C1 segment of cervical spinal cord (tissue), 14 donors: ENCODE results near the gene NOL12.
"Not testable (repeated sequence)": the region's sequence is repeated elsewhere in the genome, so short reads cannot be mapped to it uniquely, and the experiment has no call there.

Experiments used
- DNase-seq, 14 donors: peaks; one replicate each; lab custom pipeline; 2025; lab: John Stamatoyannopoulos, UW

The NOL12 gene

DNA sequence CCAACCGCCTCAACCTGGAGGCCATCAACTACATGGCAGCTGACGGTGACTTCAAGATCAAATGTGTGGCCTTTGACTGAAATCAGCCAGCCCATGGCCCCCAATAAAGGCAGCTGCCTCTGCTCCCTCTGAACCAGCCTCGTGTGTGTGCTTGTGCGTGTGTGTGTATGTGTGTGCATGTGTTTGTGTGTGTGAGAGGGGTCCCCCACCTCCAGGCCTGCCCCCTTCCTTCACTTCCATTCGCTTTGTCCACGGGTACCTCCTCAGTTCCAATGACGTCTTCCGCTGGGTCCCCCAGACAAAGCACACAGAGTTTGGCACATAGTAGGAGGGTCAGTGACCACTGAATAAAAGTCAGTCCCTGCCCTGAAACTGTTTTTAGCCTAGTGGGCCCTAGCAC, 6.5 kb upstream of the NOL12 start:
- DNase-seq, result no peak

- no peak for DNase-seq
Measured at GRCh38 chr22:37680191-37680851, 5.8 kb upstream of the NOL12 start.

DNA sequence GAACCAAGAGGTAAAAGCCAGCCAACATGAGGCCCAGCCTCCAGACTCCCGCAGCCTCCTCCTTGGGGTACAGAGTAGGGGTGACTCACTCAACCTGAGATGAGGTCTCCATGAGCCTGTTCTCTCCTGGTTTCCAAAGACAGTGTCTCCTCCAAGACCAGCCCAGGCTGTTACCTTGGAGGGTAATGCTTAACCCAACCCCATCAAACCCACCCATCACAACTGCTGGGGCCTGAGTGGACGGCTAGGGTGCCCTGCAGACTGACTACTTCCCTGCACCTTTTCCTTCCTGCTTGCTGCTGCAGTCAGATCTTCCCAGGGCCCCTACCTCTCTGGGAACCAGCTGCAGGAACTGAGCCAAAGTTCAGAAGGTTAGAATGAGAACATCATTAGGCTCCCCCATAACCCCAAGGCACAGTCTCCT, 5.1 kb upstream of the NOL12 start:
- DNase-seq, result no peak

DNA sequence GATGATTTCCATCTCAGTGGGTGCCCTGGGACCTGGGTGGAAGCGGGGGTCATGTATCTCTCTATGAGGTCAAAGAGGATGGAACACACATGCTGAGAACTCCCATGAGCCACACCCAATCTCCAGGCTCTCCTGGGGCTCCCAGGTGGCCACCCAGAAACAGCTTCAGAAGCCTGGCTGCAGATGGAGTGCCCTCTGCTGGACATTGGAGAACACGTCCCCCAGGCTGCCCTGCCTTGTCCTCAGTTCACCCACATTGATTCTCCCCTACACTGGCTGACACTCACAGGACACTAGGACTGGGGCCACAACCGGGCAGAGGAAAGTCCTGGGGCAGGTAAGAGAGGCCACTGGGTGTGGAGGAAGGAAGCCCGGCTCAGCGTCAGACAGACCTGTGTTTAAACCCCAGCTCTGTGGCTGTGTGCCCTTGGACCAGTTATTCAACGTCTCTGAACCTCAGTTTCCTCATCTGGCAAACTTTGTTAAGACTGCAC, 4.5 kb upstream of the NOL12 start:
- peak in 9 of 14 donors; percentile 11 to 47 (median 32) for DNase-seq

DNA sequence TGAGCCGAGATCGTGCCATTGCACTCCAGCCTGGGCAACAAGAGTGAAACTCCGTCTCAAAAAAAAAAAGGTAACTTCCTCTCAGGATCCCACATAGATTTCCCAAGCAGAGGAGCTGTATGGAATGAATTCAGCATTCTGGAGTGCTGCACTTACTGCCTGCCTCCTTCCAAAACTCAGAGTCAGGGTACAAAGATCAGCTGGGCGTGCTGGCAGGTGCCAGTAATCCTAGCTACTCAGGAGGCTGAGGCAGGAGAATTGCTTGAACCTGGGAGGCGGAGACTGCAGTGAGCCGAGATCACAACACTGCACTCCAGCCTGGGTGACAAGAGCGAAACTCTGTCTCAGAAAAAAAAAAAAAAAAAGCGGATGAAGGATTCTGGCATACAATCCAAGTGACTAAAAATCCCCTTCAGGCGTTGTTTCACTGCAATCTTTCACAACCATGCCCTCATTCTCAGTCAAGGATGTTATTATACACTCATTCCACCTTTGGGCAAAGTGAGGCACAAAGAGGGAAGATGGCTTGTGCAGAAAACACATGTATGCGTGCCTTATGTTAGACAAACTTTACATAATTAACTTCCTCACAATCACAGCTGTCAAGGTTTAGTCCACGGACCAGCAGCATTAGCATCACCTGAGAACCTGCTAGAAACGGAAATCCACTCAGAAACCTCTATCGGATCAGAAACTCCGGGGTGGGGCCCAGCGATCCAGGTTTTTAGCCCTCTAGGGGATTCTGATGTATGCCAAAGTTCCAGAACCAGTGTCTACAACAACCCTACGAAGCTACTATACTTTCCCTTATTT, 1.1 kb upstream of the NOL12 start:
- no peak for DNase-seq

DNA sequence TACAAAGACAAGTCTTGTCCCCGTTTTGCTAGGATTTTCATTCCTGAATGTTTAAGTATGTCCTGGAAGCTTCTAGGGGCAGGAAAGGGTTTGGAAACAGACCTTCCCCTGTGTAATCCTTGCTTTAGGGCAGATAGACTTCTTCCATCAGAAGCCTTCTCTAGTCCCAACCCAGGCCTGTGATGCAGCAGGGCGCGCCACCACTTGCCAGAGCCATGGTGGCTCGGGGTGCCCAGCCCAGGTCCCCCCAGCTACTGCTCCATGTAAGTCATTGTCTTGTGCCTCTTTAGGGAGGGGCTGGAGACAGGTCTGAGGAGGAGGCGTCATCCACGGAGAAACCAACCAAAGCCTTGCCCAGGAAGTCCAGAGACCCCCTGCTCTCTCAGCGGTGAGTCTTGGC, 4.3 kb downstream of the NOL12 start:
- no peak for DNase-seq

- DNase-seq, result no peak
Measured at GRCh38 chr22:37690901-37691504, 4.9 kb downstream of the NOL12 start.

DNA sequence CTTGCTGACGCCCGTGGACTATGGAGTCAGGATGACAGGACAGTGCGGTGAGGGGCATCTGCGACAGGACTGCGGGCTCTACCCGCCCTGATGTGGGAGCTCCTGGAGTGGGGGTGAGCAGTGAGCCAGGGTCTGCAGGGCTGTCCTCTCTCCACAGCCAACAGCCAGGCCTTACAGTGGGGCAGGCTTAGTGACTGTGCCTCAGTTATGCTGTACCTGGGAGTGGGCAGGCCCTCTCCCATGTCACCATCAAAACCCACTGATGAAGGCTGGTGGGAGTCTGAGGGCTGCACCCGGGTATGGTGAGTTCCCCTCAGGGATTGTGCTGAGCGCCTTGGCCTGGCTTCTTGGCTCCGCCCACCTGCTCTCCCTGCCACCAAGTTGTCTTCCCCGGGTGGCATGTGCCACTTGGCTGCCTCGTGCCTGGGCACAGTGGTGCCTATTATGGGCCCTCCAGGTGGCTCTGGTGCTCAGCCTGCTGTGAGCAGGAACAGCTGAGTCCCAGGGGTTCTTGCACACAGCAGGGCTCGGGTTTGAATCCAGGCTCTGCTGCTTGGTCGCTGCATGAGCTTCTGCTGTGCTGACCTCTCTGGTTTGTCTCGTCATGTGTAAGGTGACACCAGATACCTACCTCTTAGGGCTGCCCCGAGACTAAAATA, 6.6 kb downstream of the NOL12 start:
- DNase-seq, result no peak

GRCh38 chr22:37694131-37694530, 8.0 kb downstream of the NOL12 start:
- not testable (repeated sequence) for DNase-seq

GRCh38 chr22:37696260-37696656, 10.1 kb downstream of the NOL12 start:
- not testable (repeated sequence) for DNase-seq

- DNase-seq, result peak in 11 of 14 donors; percentile 9 to 86 (median 57)
Measured at GRCh38 chr22:37696657-37697537, 10.8 kb downstream of the NOL12 start, which contains the start of gene TRIOBP. Gene TRIOBP (plus strand): TSS chr22:37697048. CDS start chr22:37701366, 4,318 bp downstream.

DNA sequence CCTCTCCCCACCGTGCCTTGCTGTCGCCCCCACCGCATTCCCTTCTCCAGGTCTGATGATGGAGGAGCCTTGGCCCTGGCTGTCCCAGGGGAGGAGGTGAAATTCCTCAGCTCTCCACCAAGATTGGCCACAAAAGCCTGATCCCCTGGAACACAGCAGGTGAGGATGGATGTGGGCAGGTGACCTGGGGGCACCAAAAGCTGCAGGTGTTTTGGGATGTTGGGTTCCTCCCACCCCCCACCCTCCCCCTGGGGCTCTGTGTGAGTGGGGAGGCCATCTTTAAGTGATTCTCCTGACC, 11.3 kb downstream of the NOL12 start:
- no peak for DNase-seq

GRCh38 chr22:37701141-37701786, 15.1 kb downstream of the NOL12 start:
- peak in 3 of 14 donors; percentile 3 to 15 (median 3) for DNase-seq

- no peak for DNase-seq
Measured at GRCh38 chr22:37703906-37704305, 17.8 kb downstream of the NOL12 start.

GRCh38 chr22:37704645-37705044, 18.5 kb downstream of the NOL12 start:
- no peak for DNase-seq

GRCh38 chr22:37705205-37705604, 19.1 kb downstream of the NOL12 start:
- no peak for DNase-seq

DNA sequence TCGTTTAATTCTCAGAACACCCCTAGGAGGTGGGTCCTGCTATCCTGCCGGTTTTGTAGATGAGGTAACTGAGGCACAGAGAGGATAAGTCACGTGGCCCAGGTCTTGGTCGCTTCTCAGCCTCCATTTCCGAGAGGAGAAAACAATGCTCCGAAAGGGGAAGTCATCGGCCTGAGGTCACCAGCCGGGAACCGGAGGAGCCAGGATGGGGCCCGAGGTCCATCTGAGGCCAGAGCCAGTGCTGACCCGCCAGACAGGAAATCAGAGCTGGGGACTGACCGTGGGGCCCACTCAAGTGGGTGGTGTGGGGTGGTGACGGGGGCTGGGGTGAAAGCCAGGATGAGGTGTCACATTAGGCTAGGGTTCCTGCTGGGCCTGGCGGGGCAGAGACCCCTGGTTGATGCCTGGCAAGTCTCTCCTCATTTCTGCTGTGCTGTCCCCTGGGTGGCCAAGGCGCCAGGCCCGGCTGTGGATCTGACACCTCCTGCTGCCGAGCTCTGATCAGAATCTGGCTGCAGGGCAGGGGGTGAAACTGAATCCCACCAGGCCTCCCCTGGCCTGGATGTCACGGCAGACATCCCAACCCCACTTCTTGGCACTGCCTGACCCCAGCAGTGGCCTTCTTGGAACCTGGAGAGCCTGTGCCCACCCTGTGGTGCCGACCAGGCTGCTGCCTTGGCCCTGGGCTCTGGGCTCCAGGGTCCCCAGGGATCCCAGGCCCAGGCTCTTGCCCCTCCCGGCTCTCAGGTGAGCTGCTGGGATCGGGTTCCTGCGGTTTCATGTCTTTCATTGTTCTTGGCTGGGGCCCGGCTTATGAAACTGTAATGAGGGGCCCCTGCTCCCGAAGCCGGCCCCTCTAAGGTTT, 22.7 kb downstream of the NOL12 start:
- peak in 4 of 14 donors; percentile 5 to 12 (median 10) for DNase-seq

GRCh38 chr22:37709445-37709765, 23.3 kb downstream of the NOL12 start:
- no peak for DNase-seq

DNA sequence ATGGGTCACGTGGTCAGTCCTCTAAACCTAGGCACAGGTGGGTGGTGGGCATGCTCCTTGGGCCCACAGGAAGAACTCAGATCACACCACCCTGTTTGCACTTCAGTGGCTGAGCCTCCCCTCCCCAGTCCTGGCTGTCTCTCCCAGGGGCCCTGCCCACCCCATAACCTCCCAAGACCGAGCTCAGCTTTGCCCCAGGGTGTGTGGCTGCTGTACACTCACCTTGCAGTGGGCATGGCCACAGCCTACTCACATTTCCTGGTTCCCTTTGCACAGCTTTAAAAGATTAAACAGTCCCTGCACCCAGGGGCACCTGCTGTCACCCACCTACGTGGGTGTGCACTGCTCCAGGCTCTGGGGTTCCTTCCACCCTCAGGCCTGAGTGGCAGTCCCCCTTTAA, 24.5 kb downstream of the NOL12 start:
- no peak for DNase-seq

GRCh38 chr22:37711490-37711889, 25.3 kb downstream of the NOL12 start:
- no peak for DNase-seq
